NCI-H2029 treated with DMSO at 0.1 percent for 48 hours (cell line): ENCODE data around the gene THADA.
"Not testable (repeated sequence)": the region's sequence is repeated elsewhere in the genome, so short reads cannot be mapped to it uniquely, and the experiment has no call there.

Experiments used
- DNase-seq: peaks from one replicate; lab custom pipeline; 2025; lab: John Stamatoyannopoulos, UW

The THADA gene

DNA sequence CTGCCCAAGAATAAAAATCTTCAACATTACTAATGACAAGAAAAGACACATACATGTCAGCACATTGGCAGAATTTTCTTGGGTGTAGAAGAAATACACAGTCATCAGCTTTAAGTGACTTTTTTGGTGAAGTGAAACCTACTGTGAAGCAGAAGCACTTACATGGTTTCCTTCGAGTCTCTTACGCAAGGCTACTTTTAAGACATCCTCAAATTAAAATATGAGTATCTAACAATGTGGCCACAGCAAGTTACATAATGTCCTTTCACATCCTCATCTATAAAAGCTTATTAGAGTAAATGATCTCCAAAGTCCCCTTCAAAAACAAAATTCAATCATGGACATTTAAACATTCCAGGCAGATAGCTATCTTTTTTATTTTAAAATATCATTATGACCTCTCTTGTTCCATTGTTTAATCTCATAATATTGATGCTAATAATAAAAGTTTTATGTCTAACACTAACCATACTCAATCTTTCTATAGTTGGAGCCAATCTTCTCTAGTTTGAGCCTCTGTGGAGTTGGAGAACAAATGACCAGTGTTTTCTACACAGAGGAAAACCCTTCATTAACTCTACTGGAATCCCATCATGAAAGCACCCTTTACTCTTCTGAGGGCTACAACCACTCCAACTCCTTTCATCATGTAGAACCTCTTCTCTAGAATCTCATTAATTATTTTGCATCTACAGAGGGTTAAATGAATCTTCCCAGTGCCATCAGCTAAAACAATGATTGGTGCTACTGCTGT lies 187.3 kb downstream of the THADA start:
- DNase-seq: no peak

DNA sequence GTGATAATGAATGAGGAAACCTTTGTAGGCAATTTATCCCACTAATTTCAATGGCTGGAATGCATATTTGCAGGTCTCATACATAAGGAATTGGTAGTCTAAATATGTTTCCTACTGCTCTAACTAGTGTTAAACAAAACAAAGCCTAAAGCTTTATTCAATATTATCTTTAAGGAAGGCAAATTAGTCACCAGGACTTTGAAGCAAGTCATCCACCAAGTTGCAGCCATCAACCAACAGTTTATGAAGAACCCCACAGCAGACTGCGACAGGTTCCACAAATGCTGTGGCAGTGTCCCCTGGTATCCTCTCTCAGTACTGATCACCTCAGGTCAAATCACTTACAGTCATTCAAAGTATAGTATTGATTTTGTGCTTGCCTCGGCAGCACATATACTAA lies 187.9 kb downstream of the THADA start:
- DNase-seq: no peak

DNA sequence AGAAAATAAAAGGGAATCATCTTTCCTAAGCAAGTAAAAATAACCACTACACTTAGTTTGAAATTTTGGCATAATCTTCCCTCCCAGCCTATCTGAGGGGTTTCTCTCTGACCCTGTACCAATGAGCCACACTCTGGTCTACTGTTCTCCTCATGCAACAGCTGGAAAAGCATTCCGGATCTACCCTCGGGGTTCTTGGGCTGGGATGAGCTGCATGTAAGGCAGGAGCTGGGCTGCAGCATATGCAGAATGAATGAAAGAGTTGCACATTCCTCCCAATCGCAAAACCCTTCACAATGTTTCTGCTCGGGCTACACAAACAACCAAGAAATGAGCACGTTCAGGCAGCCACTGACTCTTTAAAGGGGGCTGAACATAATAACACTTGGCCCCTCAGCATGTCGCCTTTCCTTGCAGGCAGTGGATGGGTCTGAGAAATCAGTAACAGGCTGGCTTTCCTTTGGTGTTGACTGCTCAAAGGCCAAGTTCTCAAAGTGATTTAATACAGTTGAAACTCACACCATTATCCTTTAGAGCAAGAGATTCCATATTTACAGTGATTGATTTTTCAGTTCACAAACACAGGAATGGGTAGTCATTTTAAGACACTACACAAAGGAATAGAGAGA lies 189.1 kb downstream of the THADA start:
- no peak for DNase-seq

DNA sequence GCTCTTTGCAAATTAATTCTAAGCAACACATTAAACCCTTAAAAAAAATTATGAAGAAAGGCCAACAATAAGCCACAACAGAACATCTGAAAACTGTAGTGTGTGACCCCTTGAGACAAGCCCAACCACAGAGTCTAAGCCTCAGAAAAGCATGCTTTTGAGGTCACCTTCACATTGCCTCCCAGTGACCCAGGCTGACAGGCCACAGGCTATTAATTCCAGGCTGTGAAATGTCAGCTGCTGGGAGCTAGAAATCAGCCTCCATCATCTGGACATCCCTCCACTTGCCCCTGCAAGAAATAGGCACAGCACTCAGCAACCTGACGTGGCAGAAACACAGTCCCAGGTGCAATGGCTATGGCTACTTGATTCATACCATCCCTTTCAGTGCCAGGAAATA lies 190.0 kb downstream of the THADA start:
- DNase-seq: no peak

DNA sequence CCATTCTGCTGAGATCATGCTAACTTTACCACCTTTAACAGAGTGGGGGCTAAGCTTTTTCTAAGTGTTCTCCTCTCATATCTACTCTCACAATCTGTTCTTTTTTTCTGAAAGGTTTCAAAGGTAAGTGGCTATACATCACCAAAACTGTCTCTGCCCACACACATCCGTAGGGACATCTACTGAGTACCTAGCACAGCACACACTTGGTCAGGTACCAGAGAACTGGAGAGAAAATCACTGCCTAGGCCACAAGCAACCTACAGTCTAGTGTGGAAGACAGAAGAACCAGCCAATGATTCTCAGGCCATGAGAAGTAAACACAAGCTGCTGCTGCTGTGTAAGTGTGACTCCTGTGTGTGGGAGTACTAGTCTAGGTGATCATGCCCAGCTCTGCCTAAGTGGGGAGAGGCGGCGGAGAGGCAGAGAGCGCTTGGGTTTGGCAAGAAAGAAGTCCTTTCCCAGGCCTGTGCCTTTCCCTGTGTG lies 193.3 kb downstream of the THADA start:
- no peak for DNase-seq

DNA sequence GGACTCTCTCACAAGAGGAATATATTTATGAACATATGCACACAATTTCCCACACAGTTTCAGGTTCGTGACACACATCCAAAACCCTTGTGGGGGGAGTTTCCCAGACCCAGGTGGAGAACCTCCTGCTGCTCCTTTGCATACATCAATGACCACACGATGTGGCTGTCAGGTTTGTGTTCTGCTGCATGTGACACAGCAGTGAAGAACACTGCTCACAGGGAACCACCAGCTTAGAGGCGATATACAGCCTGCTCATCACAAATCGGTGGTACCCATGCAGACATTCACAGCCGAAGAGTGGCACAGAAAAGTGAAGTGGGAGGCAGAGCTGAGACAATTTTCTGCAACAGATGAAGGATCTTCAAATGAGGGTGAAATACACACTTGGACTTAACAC lies 193.8 kb downstream of the THADA start:
- DNase-seq: no peak

DNA sequence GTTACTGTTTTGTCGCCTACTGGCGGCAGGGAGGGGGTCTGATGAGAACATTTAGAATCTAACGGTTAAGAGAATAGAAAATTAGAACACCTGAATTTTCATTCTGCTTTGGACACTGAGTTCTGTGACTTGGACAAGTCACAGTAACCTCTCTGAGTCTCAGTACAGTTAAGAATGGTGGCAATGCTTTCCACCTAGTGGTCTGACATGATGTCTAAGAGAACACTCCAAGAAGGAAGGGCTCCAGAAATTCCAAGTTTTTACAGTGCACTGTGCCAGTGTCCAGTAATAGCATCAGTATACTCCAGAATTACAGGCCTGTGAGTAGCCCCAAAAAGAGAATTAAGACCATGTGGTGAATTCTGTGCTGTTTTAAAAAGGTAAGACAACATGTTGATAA lies 195.3 kb downstream of the THADA start:
- DNase-seq: no peak

DNA sequence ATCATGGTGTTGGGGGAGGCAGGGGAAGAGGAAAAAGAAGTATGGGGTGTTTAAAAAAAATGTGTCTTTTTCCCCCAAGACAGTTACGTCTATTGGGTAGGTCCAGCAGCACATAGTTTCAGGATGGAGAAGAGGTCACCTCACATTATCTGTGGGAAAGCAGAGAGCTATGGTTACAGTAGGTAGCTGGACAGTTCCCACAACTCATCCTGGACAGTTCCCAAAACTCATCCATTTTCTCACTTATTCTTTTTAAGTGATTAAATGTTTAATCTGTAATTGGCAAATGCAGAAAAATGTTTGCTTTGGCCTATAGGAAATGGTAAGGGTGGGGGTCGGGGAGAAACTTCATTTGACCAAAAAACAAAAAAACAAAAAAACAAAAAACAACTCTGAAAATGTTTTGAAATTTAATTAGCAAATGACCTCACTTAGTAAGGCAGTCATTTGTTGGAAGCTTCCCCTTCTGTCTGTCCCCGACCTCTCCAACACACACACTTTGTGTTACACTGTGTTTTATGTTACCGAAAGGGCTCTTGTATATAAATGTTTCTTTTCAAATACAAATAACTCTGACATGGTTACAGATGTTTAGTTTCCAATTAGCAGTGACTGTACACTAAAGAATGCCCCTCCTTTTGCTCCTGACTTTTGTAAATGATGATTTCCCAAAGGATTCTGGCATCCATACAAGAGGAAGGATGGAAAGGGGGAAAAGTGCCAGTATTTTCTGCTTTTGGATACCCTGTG lies 196.1 kb downstream of the THADA start:
- peak; percentile 62 for DNase-seq

DNA sequence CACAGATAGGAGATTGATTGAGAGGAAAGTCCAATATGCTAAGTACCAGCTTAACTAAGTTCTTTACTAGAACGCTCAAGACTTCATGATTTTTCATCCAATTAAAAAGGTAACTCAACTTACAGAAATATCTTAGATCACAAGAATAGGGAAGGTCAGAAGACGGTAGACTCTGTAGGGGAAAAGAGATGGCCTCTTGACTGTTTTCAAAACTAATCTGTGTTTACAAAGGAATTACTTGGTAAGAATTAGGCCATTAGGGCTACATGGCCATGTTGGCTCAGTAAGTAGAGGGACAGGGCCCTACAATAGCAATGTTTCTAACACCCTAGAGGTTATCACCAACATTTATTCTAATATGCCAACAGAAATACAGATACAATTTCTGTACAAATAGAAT lies 196.7 kb downstream of the THADA start:
- no peak for DNase-seq

DNA sequence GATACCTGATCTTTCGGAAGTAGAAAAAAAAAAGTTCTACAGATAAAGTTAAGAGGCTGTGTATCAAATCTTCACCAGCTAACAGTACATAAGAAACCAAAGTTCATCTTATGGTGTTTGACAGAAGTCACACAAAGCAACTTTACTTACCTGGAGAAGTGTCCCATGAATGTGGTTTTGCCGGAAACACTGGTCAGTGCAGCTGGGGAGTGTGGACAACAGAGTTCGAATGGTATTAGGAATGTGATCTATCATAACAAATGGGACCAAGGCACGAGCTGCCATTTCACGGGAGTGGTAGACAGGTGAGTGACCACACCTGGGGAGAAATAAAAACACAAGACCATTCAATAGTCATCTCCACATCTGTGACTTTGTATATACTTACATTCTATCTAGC lies 198.0 kb downstream of the THADA start:
- DNase-seq: no peak

DNA sequence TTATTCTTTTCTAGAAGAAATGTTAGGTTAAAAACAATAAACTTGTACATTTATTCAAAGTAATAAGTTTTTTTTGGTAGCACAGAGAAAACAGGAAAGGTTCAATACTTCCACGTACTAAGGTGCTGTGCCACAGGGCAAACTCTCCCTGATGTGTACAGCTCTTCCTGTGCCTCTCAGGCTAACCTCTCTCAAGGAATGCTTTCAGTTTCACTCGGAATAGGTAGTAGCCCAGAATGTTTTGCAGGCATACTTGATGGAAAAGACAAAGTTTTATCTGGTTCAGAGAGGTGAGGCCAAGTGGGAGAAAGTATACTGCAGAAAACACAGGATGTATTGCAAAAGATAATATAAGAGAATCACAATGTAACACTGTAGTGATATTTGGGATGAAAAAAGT lies 198.4 kb downstream of the THADA start:
- DNase-seq: no peak

DNA sequence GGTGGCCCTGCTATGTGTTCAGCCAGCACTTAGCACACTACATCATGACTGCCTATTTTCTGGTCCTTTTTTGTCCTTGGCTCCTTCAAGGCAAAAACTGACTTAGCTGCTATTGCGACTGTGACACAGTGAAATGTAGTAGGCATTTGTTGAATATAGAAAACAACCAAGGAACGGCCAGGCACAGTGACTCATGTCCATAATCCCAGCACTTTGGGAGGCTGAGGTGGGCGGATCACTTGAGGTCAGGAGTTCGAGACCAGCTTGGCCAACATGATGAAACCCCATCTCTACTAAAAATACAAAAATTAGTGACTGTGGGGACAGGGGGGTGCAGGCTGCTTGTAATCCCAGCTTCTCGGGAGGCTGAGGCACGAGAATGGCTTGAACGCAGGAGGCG lies 199.5 kb downstream of the THADA start:
- not testable (repeated sequence) for DNase-seq

DNA sequence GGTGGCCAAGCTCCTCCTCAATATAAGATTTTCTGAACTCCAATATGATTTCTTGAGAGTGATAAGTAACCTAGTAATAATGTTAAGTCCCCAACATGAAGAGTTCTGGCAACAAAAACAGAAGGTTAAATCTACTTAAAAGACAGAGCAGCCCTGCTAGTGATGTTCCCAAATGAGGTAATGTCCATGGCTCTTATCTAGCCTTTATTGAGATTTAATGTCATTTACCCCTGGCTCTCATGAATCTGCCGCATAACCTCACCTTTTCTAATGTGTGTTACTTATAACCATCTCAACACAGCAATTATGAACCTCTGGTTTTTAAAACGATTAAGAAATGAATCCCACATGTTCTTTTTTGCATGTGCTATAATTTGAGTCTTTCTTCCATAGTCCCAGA lies 201.9 kb downstream of the THADA start:
- no peak for DNase-seq

DNA sequence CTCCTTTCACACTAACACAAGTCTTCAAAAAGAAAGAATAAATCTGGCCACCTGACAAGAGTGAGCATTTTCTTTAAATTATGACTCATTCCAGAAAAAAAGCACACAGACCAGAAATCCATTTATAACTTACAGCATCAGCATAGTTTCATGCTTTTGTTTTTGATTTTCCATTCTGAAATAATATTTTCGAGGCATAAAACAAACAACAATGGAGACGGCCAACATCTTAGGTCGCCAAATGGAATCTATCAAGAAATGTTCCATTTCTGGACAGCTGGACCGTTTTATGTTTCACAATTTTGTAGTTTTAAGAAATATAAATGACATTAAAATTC lies 204.0 kb downstream of the THADA start:
- no peak for DNase-seq

DNA sequence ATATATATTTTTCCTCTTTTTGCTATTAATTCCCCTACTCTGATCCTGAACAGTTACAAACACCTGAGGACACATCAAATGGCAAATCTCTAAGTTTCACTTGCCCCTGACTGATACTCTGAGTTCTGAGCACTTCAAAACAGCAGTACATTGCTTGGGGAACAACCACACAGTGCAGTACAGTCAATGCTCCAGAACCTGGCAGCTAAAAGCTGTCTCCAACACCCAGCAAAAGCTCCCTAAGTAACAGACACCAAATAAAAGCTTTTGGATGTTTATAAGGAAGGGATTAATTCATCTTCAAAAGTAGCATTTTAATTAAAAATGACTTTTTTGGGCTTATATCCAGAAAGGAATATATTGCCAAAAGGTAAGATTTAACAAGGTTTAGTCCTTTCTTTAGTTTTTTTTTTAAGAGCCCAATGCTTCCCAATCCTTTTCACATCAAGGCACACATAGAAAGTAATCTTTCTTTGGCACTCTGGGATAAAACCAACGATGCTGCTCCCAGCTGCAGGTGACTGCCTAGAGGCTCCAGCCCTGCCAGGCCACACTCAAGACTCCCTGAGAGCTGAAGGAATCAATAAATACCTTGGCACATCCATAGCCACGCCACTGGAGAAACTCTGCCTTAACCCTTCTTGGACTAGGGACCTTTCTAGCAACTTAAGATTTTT lies 204.5 kb downstream of the THADA start:
- no peak for DNase-seq

DNA sequence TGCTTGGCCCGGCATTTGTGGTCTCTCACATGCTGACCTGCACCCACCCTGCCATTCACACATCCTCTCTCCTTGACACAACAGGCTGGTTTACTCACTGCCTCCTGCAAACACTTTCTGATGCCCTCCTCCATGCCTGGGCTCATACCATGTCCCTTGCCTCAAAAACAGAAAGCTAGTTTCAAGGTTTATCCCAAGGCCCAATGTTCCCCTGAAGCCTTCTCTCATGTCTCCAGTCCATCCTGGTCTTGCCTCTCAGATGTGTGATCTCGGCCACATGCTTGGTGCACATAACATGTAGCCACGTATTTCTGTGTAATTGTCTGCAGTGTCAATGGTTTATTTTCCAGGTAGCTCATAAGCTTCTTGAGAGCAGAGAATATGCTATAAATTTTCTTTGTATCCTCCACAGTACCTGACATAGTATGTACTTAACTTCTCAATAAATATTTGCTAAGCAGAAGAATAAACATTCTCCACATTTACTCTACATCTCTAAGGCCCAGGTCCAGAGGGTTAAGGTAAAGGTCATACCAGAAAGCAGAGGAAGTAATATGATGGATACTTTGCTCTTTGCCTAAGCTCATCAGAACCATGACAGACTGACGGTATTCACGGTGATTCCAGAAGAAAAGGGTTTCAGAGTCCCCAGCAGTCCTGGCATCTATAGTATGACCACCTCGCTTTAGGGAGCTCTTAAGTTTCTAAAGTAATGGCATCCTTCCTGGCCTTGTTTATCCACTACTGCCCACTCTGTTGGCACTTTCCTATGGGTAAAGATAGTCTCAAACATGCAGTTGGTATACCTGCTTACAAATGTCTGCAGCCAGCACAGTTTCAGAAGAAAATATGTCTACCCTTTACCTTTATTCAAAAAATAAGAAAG lies 206.0 kb downstream of the THADA start:
- no peak for DNase-seq

DNA sequence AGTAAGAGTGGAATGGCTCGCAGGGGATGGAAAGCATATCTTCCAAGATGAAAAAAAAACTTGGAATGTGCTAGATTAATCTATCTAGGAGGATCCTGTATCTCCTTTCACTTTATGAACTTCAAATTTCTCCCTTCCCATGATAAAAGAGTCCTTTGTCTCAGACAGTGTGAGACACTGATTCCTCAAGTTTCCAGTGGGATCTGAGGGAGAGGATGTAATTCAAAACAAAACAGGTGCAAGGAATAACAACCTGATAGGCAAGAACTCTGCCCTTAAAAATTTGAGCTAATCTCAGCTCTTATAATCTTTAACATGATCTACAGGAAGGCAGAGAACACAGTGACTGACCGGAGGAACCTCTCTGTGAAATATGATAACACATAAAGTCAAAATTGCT lies 207.5 kb downstream of the THADA start:
- no peak for DNase-seq

DNA sequence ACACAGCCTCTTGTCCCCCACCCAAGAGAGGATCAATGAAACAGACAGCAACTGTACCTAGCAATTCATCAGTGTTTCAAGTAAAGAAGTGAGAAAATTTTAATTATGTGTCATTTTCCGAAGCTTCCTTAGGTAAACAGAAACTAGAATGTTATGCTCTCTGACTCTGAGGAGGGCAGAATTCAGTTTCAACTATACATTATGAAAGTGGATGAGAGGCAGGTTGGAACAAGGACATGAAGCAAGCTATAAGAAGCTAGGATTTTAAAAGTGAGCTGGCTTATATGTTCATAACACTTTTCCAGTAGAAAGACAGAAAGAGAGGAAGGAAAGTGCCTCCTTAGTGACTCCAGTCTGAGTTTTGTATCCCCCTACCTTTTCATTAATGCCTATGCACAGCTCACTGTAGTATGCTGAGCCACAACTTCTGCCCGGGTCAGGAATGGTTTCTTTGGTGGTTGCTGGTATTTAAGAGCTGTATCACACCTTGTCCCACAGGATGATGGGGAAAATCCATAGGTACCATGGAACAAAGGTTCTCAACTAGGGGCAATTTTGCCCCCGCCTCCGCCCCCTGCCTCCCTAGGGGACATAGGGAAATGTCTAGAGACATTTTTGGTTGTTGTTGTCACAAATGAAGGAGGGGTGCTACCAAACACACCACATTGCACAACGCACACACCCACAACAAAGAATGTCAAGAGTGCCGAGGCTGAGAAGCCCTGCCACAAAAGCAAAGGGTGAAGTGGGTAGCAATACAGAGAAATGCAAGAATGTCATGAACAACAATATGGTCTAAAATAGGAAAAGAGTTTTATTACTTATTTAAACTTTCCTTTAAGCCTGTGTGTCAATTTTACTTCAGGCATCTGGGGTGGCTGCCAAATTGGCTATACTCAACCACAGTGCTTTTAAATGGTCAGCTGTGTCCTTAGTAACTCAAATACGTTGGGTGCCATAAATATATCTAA lies 208.5 kb downstream of the THADA start:
- DNase-seq: no peak

DNA sequence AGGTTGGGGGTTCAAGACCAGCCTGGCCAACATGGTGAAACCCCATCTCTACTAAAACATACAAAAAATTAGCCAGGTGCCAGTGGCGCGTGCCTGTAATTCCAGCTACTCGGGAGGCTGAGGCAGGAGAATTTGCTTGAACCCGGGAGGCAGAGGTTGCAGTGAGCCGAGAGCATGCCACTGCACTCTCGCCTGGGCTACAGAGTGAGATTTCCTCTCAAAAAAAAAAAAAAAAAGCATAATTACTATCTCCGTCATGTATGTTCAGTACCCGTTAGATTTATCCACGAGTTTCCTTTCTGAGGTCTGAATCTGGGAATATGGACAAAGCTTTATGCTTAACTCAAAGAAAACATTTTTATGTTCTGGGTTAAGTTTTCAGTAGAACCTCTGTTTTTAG lies 209.2 kb downstream of the THADA start:
- DNase-seq: not testable (repeated sequence)

DNA sequence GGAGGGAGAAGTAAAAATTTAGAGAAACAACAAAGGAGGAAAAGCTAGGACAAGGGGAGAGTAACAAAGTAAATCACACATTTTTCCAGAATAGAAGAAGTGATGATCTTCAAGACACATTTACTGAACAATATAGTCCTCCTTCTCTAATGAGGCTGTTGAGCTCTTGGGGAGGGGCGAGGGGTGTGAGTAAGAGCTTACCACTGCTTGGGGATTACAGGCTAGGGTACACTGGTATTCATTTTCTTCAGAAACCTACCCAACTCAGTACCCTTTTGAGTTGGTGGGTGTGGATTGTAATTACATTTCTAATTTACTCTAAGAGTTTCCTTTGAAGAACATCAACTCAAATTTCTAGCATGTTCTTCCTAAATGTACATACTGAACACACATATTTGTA lies 211.7 kb downstream of the THADA start:
- no peak for DNase-seq
